GM21737 (cell line): Measurements from ENCODE around the gene CDH16.
A peak's percentile ranks its signal among the peaks of the same experiment; 100 is the strongest.
"Not testable (repeated sequence)": the region's sequence is repeated elsewhere in the genome, so short reads cannot be mapped to it uniquely, and the experiment has no call there.

Source experiments
- ATAC-seq: cut with Tn5 transposase; IDR thresholded peaks from one replicate; pipeline ENCODE4 v1.9.1; 2021; ENCODE audit warnings: mild to moderate bottlenecking, moderate library complexity; ENCODE audit not compliant: unreplicated experiment

CDH16 gene

GRCh38 chr16:66918803-66919568 is at the start of gene CDH16:
Gene CDH16 (minus strand): TSS chr16:66918885. CDS start chr16:66918065, 820 bp downstream.
- ATAC-seq = no peak

- no peak for ATAC-seq
These were observed 45.4 kb upstream of the CDH16 start for GRCh38 chr16:66964049-66964448.

GRCh38 chr16:66961914-66962313 is 43.2 kb upstream of the CDH16 start:
- ATAC-seq = no peak

GRCh38 chr16:66961065-66961744 is 42.5 kb upstream of the CDH16 start, which contains the start of gene CES3:
Gene CES3 (plus strand): TSS chr16:66961266. CDS start chr16:66961308, 42 bp downstream.
- ATAC-seq = peak; percentile 63

- ATAC-seq = no peak
These were observed 41.6 kb upstream of the CDH16 start for GRCh38 chr16:66960270-66960669.

- no peak for ATAC-seq
These were observed 41.0 kb upstream of the CDH16 start for GRCh38 chr16:66959704-66960161.

GRCh38 chr16:66958857-66959703 is 40.4 kb upstream of the CDH16 start:
- ATAC-seq = no peak

- ATAC-seq = not testable (repeated sequence)
These were observed 37.4 kb upstream of the CDH16 start for GRCh38 chr16:66956154-66956457.

- not testable (repeated sequence) for ATAC-seq
These were observed 36.9 kb upstream of the CDH16 start for GRCh38 chr16:66955363-66956153.

- ATAC-seq = no peak
These were observed 35.5 kb upstream of the CDH16 start for GRCh38 chr16:66954097-66954659.

GRCh38 chr16:66953462-66954096 is 34.9 kb upstream of the CDH16 start:
- no peak for ATAC-seq

GRCh38 chr16:66952430-66953110 is 33.9 kb upstream of the CDH16 start:
- ATAC-seq = no peak

GRCh38 chr16:66950971-66951790 is 32.5 kb upstream of the CDH16 start:
- ATAC-seq = no peak

GRCh38 chr16:66950437-66950836 is 31.8 kb upstream of the CDH16 start:
- ATAC-seq = no peak

- ATAC-seq = no peak
These were observed 30.8 kb upstream of the CDH16 start for GRCh38 chr16:66949472-66949871.

GRCh38 chr16:66948837-66949225 is 30.1 kb upstream of the CDH16 start:
- ATAC-seq = no peak

- no peak for ATAC-seq
These were observed 29.6 kb upstream of the CDH16 start for GRCh38 chr16:66948134-66948836.
